Testis (tissue), 3 donors: ENCODE results near the gene YY1. TPM values are rescaled to one million over a fixed set of nuclear protein-coding genes. Genes with fewer than 3 reads are reported as not detected.

Experiments used
- DNase-seq: peaks from one replicate; pipeline ENCODE4 v3.0.0-alpha.2; 2019
- H3K27ac ChIP-seq, 2 donors: fragments of 200-600 bp; sonication (generic); one replicate each; pipeline ENCODE4 v1.5.1; 2019
- H3K27me3 ChIP-seq: fragments of 200-600 bp; sonication (generic); one replicate; pipeline ENCODE4 v1.5.1; 2019
- H3K36me3 ChIP-seq: fragments of 200-600 bp; sonication (generic); one replicate; pipeline ENCODE4 v1.5.1; 2017; ENCODE audit warnings: low read depth; ENCODE audit errors: missing control alignments
- H3K4me1 ChIP-seq: fragments of 200-600 bp; sonication (generic); one replicate; pipeline ENCODE4 v1.5.1; 2019
- H3K4me3 ChIP-seq, 2 donors: fragments of 200-600 bp; sonication (generic); one replicate each; pipeline ENCODE4 v1.5.1; 2017 to 2019
- H3K9me3 ChIP-seq: fragments of 200-600 bp; sonication (generic); one replicate; pipeline ENCODE4 v1.5.1; 2017
- CTCF ChIP-seq, 3 experiments: fragments of 450-650 bp in 2 of 3; fragments of 200-600 bp in 1 of 3; sonication (generic) in 1 of 3; IDR thresholded peaks; one replicate each; pipeline ENCODE4 v1.5.1; 2016 to 2019; ENCODE audit warnings: antibody characterized with exemption in 3 of 3, mild to moderate bottlenecking in 2 of 3, moderate library complexity in 1 of 3
- POLR2A ChIP-seq: fragments of 450-650 bp; IDR thresholded peaks from one replicate; pipeline ENCODE4 v1.6.1; 2017; ENCODE audit warnings: antibody characterized with exemption, mild to moderate bottlenecking, moderate library complexity
- WGBS, 2 donors: methylation state at CpG; one replicate each; pipeline ENCODE4 v1.1.5; 2018; 5-methylcytosine and 5-hydroxymethylcytosine counted together
- intact Hi-C: fragments of 100-400 bp; cut with DNase I; formaldehyde crosslinking; loops from one replicate; pipeline ENCODE4 v1.15.1; 2023; ENCODE audit warnings: low total_unique reads
- polyA plus RNA-seq: library from polyadenylated mRNA; stranded (reverse); fragments of 350-450 nt; fragmentation: Illumina TruSeq; extraction: RNeasy Lipid Tissue Mini Kit (QIAGEN cat#74804); gene quantifications from one replicate; pipeline ENCODE4 v1.2.3, GENCODE V29; 2014; ENCODE audit warnings: low read depth, low replicate concordance; ENCODE audit not compliant: insufficient read depth
- total RNA-seq, 2 donors: library from RNA; depleted of rRNA; stranded (reverse); fragments of >200 nt; gene quantifications; one replicate each; pipeline ENCODE4 v1.2.3, GENCODE V29; 2016

YY1 gene
- total and polyA plus RNA-seq, 3 donors from 2014 or later, result 58.1 to 74.2 (median 68.2) TPM

GRCh38 chr14:100192672-100193416 lies 46.1 kb upstream of the YY1 start:
- intact Hi-C loops, result loop anchor here (5.0 kb wide), 1 partner anchor 221 kb away; no protein-coding TSS in a partner anchor
- H3K36me3 ChIP-seq, result no peaks in the 10 kb centered on the region

DNA sequence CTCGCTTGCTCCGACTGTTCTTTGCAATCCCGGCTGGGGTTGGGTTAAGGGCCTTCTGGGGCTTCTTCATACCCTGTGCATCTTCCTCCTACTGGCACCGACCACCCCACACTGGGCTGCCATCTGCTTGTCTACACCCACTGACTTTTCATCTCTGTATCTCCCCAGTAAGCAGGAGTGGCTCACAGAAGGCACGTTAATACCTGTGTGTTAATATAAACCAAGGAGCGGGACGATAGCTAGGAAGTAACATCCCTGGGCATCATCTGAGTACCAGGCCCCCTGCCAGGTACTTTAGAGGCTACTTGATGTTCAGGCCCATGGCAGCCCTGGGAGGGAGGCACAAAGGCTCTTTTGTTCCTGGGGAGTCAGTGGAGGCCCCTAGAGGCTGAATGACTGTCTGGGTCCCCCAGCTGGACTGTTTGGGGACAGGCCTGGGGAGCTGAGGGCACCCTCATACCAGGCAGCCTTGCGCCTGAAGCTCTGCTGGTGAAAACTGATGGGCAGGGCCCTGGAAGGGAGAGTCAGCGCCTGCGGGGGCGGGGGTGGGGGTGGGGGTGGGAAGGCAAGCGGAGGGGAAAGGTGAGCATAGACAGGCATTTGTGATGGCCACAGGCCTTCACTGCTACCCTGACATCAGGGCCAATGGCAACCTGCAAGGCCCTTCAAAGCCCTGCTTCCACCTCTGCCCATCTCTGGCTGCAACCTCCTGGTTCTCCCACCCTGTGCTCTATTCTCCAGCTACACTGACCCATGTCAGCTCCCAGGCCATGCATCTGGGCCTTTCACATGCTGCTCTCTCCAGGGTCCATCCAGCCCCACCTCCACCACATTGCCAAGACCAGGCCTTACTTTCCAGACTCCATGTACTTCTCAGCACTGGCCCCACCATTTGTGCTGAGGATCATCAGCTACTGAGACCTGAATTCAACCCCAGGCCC lies 45.3 kb upstream of the YY1 start:
- intact Hi-C loops, result loop anchor here (5.0 kb wide), 1 partner anchor 221 kb away; no protein-coding TSS in a partner anchor
- Histone ChIP-seq H3K9me3 (no peaks in the 10 kb centered on the region), H3K4me1 (peaks cover 18% of the 10 kb centered on the region), H3K4me3 (peak overlapping the region; percentile 37 to 61), H3K27ac (peak overlapping the region; percentile 5 to 85), H3K27me3 (no peaks in the 10 kb centered on the region), H3K36me3 (no peaks in the 10 kb centered on the region)
- no peak for DNase-seq
- TF ChIP-seq CTCF (IDR thresholded peaks at IDR 0.05) (no peak), POLR2A (no peak)
- WGBS, 2 donors, result 30 to 57% methylated on average over 8 to 12 of the region's 12 CpGs

More at GRCh38 chr14:100192672-100193416, 46.1 kb upstream of the YY1 start:
- WGBS, 2 donors, result 2 to 6% methylated on average over 12 to 32 of the region's 62 CpGs
- no peaks in the 10 kb centered on the region for H3K27me3 ChIP-seq
- peak overlapping the region; percentile 37 to 61 for H3K4me3 ChIP-seq
- H3K4me1 ChIP-seq, result peaks cover 18% of the 10 kb centered on the region
- no peaks in the 10 kb centered on the region for H3K9me3 ChIP-seq
- H3K27ac ChIP-seq, result peak overlapping the region; percentile 41 to 85
- peak; percentile 100 for DNase-seq
- TF ChIP-seq POLR2A (no peak), CTCF (IDR thresholded peaks at IDR 0.05) (peak; percentile 94 to 98 (median 95))

DNA sequence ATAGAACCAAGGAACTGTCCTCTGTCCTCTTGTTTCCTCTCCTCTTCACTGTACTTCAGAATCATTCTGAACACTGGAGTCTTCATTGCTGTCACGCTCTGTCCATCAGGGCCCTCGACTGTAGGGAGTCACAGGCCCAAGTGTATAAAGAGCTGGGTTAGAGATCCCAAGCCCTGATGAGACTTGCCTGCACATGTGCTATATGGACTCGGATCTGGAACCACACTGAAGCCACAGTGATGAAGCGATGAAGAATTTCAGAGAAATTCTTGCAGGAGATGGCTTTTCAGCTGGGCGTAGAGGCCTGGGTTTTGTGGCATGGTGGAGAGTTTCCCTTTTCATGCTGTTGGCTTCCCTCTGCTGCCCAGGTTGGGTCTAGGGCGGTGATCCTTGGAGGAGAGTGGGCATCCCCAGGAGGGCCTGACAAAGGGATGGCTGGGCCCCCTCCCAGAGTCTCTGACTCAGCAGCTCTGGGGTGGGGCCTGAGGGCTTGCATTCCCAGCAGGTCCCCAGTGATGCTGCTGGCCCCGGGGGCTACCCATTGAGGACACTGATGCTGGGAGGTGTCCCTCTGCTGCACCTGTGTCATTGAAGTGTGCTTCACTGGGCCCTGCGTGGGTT lies 39.6 kb upstream of the YY1 start:
- H3K36me3 ChIP-seq, result no peaks in the 10 kb centered on the region
- H3K4me1 ChIP-seq, result no peaks in the 10 kb centered on the region
- 85 to 95% methylated on average over 7 to 8 of the region's 8 CpGs for WGBS, 2 donors
- no peak overlapping the region for H3K4me3 ChIP-seq
- no peaks in the 10 kb centered on the region for H3K27me3 ChIP-seq
- no peak overlapping the region for H3K27ac ChIP-seq
- intact Hi-C loops, result no loop called here
- H3K9me3 ChIP-seq, result no peaks in the 10 kb centered on the region
- no peak for DNase-seq
- no peak for TF ChIP-seq POLR2A
- TF ChIP-seq CTCF (IDR thresholded peaks at IDR 0.05), result no peak

- TF ChIP-seq POLR2A, result no peak
- TF ChIP-seq CTCF (IDR thresholded peaks at IDR 0.05), result no peak
- intact Hi-C loops, result no loop called here
- H3K4me1 ChIP-seq, result no peaks in the 10 kb centered on the region
- no peaks in the 10 kb centered on the region for H3K27me3 ChIP-seq
- no peaks in the 10 kb centered on the region for H3K36me3 ChIP-seq
- H3K27ac ChIP-seq, result no peak overlapping the region
- DNase-seq, result no peak
- no peak overlapping the region for H3K4me3 ChIP-seq
- 76 to 91% methylated on average over 3 of the region's 3 CpGs for WGBS, 2 donors
- no peaks in the 10 kb centered on the region for H3K9me3 ChIP-seq
Observed at GRCh38 chr14:100200311-100200710, 38.6 kb upstream of the YY1 start.
